Liver (tissue), 9 donors: ENCODE data around the gene SLC38A7. TPM values are rescaled to one million over a fixed set of nuclear protein-coding genes. Genes with fewer than 3 reads are reported as not detected.
A peak's percentile ranks its signal among the peaks of the same experiment; 100 is the strongest.

Experiments
- DNase-seq: peaks from one replicate; pipeline ENCODE4 v3.0.0-alpha.2; 2017; ENCODE audit warnings: low spot score
- H3K27ac ChIP-seq, 2 donors: one replicate each; pipeline ENCODE4 v1.7.0; 2013; ENCODE audit warnings: inconsistent platforms in 2 of 2, low read length in 2 of 2, control low read depth in 1 of 2, low read depth in 1 of 2, mild to moderate bottlenecking in 1 of 2
- H3K27me3 ChIP-seq, 4 donors: one replicate each; pipeline versions ENCODE4 v1.6.1 to v1.7.0; 2013; ENCODE audit warnings: low read length in 3 of 4, inconsistent platforms in 1 of 4, mild to moderate bottlenecking in 1 of 4, moderate library complexity in 1 of 4; ENCODE audit not compliant: control insufficient read depth in 4 of 4, insufficient read depth in 4 of 4
- H3K36me3 ChIP-seq, 4 donors: one replicate each; pipeline versions ENCODE4 v1.6.1 to v1.7.0; 2013; ENCODE audit warnings: low read length in 3 of 4, mild to moderate bottlenecking in 3 of 4, low read depth in 1 of 4, moderate library complexity in 1 of 4; ENCODE audit not compliant: control insufficient read depth in 4 of 4, insufficient read depth in 3 of 4
- H3K4me1 ChIP-seq, 4 donors: one replicate each; pipeline versions ENCODE4 v1.6.1 to v1.7.0; 2013; ENCODE audit warnings: low read length in 3 of 4, mild to moderate bottlenecking in 3 of 4, moderate library complexity in 1 of 4; ENCODE audit not compliant: control insufficient read depth in 4 of 4, insufficient read depth in 4 of 4
- H3K4me3 ChIP-seq, 3 donors: one replicate each; pipeline versions ENCODE4 v1.6.1 to v1.7.0; 2013; ENCODE audit warnings: low read length in 3 of 3, control low read depth in 1 of 3, low read depth in 1 of 3, mild to moderate bottlenecking in 1 of 3
- H3K9ac ChIP-seq, 2 donors: one replicate each; pipeline ENCODE4 v1.7.0; 2013; ENCODE audit warnings: low read length in 2 of 2, mild to moderate bottlenecking in 2 of 2, moderate library complexity in 2 of 2, control low read depth in 1 of 2, low read depth in 1 of 2
- H3K9me3 ChIP-seq, 4 donors: one replicate each; pipeline versions ENCODE4 v1.6.1 to v1.7.0; 2013; ENCODE audit warnings: low read length in 3 of 4; ENCODE audit not compliant: control insufficient read depth in 4 of 4
- EGR1 ChIP-seq, 2 donors: IDR thresholded peaks; 2 replicates each; pipeline ENCODE4 v1.6.1; 2016 to 2018; ENCODE audit warnings: antibody characterized with exemption in 2 of 2, low read depth in 2 of 2
- FOXA1 ChIP-seq: IDR thresholded peaks from 2 replicates; pipeline ENCODE4 v1.6.1; 2016; ENCODE audit warnings: antibody characterized with exemption
- FOXA2 ChIP-seq: IDR thresholded peaks from 2 replicates; pipeline ENCODE4 v1.6.1; 2016; ENCODE audit warnings: antibody characterized with exemption
- GABPA ChIP-seq, 2 donors: IDR thresholded peaks in 1 of 2; conservative IDR thresholded peaks in 1 of 2; 2 replicates each; pipeline ENCODE4 v1.6.1; 2016; ENCODE audit warnings: antibody characterized with exemption in 2 of 2, mild to moderate bottlenecking in 1 of 2, moderate library complexity in 1 of 2
- HNF4A ChIP-seq, 2 donors: conservative IDR thresholded peaks; 2 replicates each; pipeline ENCODE4 v1.6.1; 2016; ENCODE audit warnings: antibody characterized with exemption in 2 of 2, mild to moderate bottlenecking in 2 of 2
- HNF4G ChIP-seq: IDR thresholded peaks from 2 replicates; pipeline ENCODE4 v1.6.1; 2016; ENCODE audit warnings: antibody characterized with exemption
- JUND ChIP-seq, 2 donors: IDR thresholded peaks; 2 replicates each; pipeline ENCODE4 v1.6.1; 2016; ENCODE audit warnings: antibody characterized with exemption in 2 of 2
- NR2F2 ChIP-seq: IDR thresholded peaks from 2 replicates; pipeline ENCODE4 v1.6.1; 2016; ENCODE audit warnings: antibody characterized with exemption
- RAD21 ChIP-seq, 2 donors: IDR thresholded peaks; 2 replicates each; pipeline ENCODE4 v1.6.1; 2016; ENCODE audit warnings: antibody characterized with exemption in 2 of 2, mild to moderate bottlenecking in 2 of 2
- RXRA ChIP-seq, 2 donors: IDR thresholded peaks; 2 replicates each; pipeline ENCODE4 v1.6.1; 2017 to 2018; ENCODE audit warnings: antibody characterized with exemption in 2 of 2, mild to moderate bottlenecking in 1 of 2
- SP1 ChIP-seq: IDR thresholded peaks from 2 replicates; pipeline ENCODE4 v1.6.1; 2018; ENCODE audit warnings: antibody characterized with exemption, mild to moderate bottlenecking
- TAF1 ChIP-seq: conservative IDR thresholded peaks from 2 replicates; pipeline ENCODE4 v1.6.1; 2016; ENCODE audit warnings: antibody characterized with exemption, mild to moderate bottlenecking
- YY1 ChIP-seq: IDR thresholded peaks from 2 replicates; pipeline ENCODE4 v1.6.1; 2016; ENCODE audit warnings: antibody characterized with exemption, mild to moderate bottlenecking
- WGBS: extraction: QIAGEN DNeasy Blood & Tissue Kit; methylation state at CpG from one replicate; pipeline ENCODE4 v1.1.7; 2013; 5-methylcytosine and 5-hydroxymethylcytosine counted together
- polyA plus RNA-seq, 2 donors: library from polyadenylated mRNA; stranded (reverse) in 1 of 2; unstranded in 1 of 2; fragments of 200-250 nt in 1 of 2; fragments of >200 nt in 1 of 2; fragmentation: Nextera tagmentation in 1 of 2; extraction: Ambion mirVana in 1 of 2; gene quantifications; one replicate each; pipeline versions ENCODE4 v1.2.1 to v1.2.3, GENCODE V29; 2013 to 2015
- total RNA-seq, 2 donors: library from RNA; depleted of rRNA; stranded (reverse); fragments of >200 nt; gene quantifications; one replicate each; pipeline ENCODE4 v1.2.3, GENCODE V29; 2014
- TF ChIP-seq, protein P1 (sequence below): IDR thresholded peaks from 2 replicates; pipeline ENCODE4 v1.6.1; 2016; ENCODE audit warnings: antibody characterized with exemption
- TF ChIP-seq, protein P2 (sequence below): IDR thresholded peaks from 2 replicates; pipeline ENCODE4 v1.6.1; 2016; ENCODE audit warnings: antibody characterized with exemption, mild to moderate bottlenecking
- TF ChIP-seq, protein P3 (sequence below): IDR thresholded peaks from 2 replicates; pipeline ENCODE4 v1.6.1; 2016; ENCODE audit warnings: antibody characterized with exemption
- TF ChIP-seq, protein P4 (sequence below): fragments of 150-350 bp; IDR thresholded peaks from 2 replicates; pipeline ENCODE4 v1.5.1; 2017; ENCODE audit warnings: improper control_type of control experiment, low read depth, low read length; ENCODE audit not compliant: missing input control
- TF ChIP-seq, protein P5 (sequence below): IDR thresholded peaks from 2 replicates; pipeline ENCODE4 v1.6.1; 2016; ENCODE audit warnings: antibody characterized with exemption
- donor health status: healthy.
- donor health status: healthy.
- donor health status: healthy.
- donor health status: healthy.
- donor health status: healthy.

The SLC38A7 gene
- total and polyA plus RNA-seq, 4 donors = 7.9 to 18.7 (median 11.0) TPM

DNA sequence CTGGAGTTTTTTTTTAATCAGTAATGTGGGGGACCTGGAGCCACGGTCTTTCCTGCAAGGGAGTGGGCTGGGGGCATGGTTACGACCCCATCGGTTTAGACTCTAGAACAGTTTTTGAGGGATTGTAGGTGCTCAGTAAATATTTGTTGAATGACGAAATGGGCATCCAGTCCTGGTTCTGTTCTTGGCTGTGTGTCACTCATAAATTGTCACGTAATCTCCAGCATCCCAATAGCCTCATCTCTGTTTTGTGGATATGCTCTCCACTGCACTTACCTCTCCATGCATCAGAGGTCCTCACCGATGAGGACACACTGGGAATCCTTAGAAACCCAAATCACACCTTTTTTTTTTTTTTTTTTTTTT, 497 bp upstream of the SLC38A7 start:
- peaks cover 4 to 23% (median 18%) of the 10 kb centered on the region in 4 donors for H3K4me1 ChIP-seq
- H3K9ac ChIP-seq = peak overlapping the region; percentile 45 to 64
- peak overlapping the region; percentile 86 to 92 for H3K27ac ChIP-seq
- no peaks in the 10 kb centered on the region for H3K27me3 ChIP-seq
- TF ChIP-seq JUND (IDR thresholded peaks at IDR 0.05) = peak in 1 of 2 donors; percentile 55
- TF ChIP-seq NR2F2 = no peak
- TF ChIP-seq, protein P1, sequence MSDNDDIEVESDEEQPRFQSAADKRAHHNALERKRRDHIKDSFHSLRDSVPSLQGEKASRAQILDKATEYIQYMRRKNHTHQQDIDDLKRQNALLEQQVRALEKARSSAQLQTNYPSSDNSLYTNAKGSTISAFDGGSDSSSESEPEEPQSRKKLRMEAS = no peak
- no peak for TF ChIP-seq FOXA2
- TF ChIP-seq RXRA (IDR thresholded peaks at IDR 0.05) = no peak
- TF ChIP-seq GABPA (IDR thresholded peaks at IDR 0.05 in 1 of 2, conservative IDR thresholded peaks at IDR 0.05 in 1 of 2) = no peak
- TF ChIP-seq, protein P2, sequence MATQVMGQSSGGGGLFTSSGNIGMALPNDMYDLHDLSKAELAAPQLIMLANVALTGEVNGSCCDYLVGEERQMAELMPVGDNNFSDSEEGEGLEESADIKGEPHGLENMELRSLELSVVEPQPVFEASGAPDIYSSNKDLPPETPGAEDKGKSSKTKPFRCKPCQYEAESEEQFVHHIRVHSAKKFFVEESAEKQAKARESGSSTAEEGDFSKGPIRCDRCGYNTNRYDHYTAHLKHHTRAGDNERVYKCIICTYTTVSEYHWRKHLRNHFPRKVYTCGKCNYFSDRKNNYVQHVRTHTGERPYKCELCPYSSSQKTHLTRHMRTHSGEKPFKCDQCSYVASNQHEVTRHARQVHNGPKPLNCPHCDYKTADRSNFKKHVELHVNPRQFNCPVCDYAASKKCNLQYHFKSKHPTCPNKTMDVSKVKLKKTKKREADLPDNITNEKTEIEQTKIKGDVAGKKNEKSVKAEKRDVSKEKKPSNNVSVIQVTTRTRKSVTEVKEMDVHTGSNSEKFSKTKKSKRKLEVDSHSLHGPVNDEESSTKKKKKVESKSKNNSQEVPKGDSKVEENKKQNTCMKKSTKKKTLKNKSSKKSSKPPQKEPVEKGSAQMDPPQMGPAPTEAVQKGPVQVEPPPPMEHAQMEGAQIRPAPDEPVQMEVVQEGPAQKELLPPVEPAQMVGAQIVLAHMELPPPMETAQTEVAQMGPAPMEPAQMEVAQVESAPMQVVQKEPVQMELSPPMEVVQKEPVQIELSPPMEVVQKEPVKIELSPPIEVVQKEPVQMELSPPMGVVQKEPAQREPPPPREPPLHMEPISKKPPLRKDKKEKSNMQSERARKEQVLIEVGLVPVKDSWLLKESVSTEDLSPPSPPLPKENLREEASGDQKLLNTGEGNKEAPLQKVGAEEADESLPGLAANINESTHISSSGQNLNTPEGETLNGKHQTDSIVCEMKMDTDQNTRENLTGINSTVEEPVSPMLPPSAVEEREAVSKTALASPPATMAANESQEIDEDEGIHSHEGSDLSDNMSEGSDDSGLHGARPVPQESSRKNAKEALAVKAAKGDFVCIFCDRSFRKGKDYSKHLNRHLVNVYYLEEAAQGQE = no peak
- peak in 1 of 2 donors; percentile 18 for TF ChIP-seq HNF4A (conservative IDR thresholded peaks at IDR 0.05)
- TF ChIP-seq, protein P3, sequence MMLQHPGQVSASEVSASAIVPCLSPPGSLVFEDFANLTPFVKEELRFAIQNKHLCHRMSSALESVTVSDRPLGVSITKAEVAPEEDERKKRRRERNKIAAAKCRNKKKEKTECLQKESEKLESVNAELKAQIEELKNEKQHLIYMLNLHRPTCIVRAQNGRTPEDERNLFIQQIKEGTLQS = no peak
- no peak for TF ChIP-seq FOXA1
- TF ChIP-seq RAD21 (IDR thresholded peaks at IDR 0.05) = no peak
- TF ChIP-seq, protein P4, sequence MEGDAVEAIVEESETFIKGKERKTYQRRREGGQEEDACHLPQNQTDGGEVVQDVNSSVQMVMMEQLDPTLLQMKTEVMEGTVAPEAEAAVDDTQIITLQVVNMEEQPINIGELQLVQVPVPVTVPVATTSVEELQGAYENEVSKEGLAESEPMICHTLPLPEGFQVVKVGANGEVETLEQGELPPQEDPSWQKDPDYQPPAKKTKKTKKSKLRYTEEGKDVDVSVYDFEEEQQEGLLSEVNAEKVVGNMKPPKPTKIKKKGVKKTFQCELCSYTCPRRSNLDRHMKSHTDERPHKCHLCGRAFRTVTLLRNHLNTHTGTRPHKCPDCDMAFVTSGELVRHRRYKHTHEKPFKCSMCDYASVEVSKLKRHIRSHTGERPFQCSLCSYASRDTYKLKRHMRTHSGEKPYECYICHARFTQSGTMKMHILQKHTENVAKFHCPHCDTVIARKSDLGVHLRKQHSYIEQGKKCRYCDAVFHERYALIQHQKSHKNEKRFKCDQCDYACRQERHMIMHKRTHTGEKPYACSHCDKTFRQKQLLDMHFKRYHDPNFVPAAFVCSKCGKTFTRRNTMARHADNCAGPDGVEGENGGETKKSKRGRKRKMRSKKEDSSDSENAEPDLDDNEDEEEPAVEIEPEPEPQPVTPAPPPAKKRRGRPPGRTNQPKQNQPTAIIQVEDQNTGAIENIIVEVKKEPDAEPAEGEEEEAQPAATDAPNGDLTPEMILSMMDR = no peak
- TF ChIP-seq, protein P5, sequence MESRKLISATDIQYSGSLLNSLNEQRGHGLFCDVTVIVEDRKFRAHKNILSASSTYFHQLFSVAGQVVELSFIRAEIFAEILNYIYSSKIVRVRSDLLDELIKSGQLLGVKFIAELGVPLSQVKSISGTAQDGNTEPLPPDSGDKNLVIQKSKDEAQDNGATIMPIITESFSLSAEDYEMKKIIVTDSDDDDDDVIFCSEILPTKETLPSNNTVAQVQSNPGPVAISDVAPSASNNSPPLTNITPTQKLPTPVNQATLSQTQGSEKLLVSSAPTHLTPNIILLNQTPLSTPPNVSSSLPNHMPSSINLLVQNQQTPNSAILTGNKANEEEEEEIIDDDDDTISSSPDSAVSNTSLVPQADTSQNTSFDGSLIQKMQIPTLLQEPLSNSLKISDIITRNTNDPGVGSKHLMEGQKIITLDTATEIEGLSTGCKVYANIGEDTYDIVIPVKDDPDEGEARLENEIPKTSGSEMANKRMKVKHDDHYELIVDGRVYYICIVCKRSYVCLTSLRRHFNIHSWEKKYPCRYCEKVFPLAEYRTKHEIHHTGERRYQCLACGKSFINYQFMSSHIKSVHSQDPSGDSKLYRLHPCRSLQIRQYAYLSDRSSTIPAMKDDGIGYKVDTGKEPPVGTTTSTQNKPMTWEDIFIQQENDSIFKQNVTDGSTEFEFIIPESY = no peak
- no peak for TF ChIP-seq HNF4G
- TF ChIP-seq YY1 = no peak
- TF ChIP-seq SP1 = peak; percentile 30
- TF ChIP-seq TAF1 = no peak
- no peak for TF ChIP-seq EGR1 (IDR thresholded peaks at IDR 0.05; ENCODE audit: low read depth in 2 of 2)
- H3K9me3 ChIP-seq = no peaks in the 10 kb centered on the region
- no peak for DNase-seq
- H3K4me3 ChIP-seq = peak overlapping the region; percentile 82 to 95 (median 87)
- WGBS = 34% methylated on average over 6 of the region's 6 CpGs
- H3K36me3 ChIP-seq = peaks cover 0 to under 1% (median 0%) of the 10 kb centered on the region in 4 donors
